B cell (primary cell): ENCODE data around the gene TCF7L2. TPM values are rescaled to one million over a fixed set of nuclear protein-coding genes. Genes with fewer than 3 reads are reported as not detected.

ENCODE experiments used
- ATAC-seq: fragments of 200-7000 bp; cut with Tn5 transposase; one replicate; pipeline ENCODE4 v1.10.0; 2021; ENCODE audit warnings: low read depth, mild to moderate bottlenecking, moderate number of reproducible peaks, moderate library complexity
- CTCF ChIA-PET: fragments of 350-600 bp; sonication (Branson Sonifier 250); formaldehyde crosslinking; loops from one replicate; lab custom pipeline; 2021; ENCODE audit warnings: antibody characterized with exemption, inconsistent platforms; lab: Charles Lee
- POLR2A ChIA-PET: fragments of 350-600 bp; sonication (Branson Sonifier 250); formaldehyde crosslinking; loops from one replicate; lab custom pipeline; 2021; ENCODE audit warnings: antibody characterized with exemption; lab: Charles Lee
- DNase-seq: peaks from one replicate; pipeline ENCODE4 v3.0.0; 2013
- H2AFZ ChIP-seq: 2 replicates; pipeline ENCODE4 v1.6.1; 2012; ENCODE audit warnings: mild to moderate bottlenecking, low read depth, low read length; ENCODE audit not compliant: insufficient read depth, poor library complexity, severe bottlenecking
- H3K27ac ChIP-seq, 2 donors: 1 replicate in 1 of 2; 2 replicates in 1 of 2; pipeline ENCODE4 v1.5.1; 2012 to 2013; ENCODE audit warnings: low read length in 2 of 2, mild to moderate bottlenecking in 2 of 2, moderate library complexity in 1 of 2
- H3K27me3 ChIP-seq, 4 experiments: fragments of 200-600 bp in 1 of 4; sonication (generic) in 1 of 4; replicated peaks in 1 of 4; 1 replicate in 2 of 4; 2 replicates in 2 of 4; pipeline versions ENCODE4 v1.6.1 to v1.7.0; 2013 to 2016; ENCODE audit warnings: low read length in 3 of 4, mild to moderate bottlenecking in 2 of 4, mixed read lengths in 1 of 4, moderate library complexity in 1 of 4; ENCODE audit not compliant: insufficient read depth in 4 of 4, control insufficient read depth in 3 of 4; ENCODE audit errors: control extremely low read depth in 1 of 4
- H3K36me3 ChIP-seq, 2 experiments: replicated peaks in 1 of 2; 1 replicate in 1 of 2; 2 replicates in 1 of 2; pipeline versions ENCODE4 v1.6.1 to v1.7.1; 2013; ENCODE audit warnings: low read length in 1 of 2; ENCODE audit not compliant: insufficient read depth in 2 of 2, control insufficient read depth in 1 of 2; ENCODE audit errors: control extremely low read depth in 1 of 2, extremely low read depth in 1 of 2
- H3K4me1 ChIP-seq, 2 donors: fragments of 200-600 bp in 1 of 2; sonication (generic) in 1 of 2; 1 replicate in 1 of 2; 2 replicates in 1 of 2; pipeline versions ENCODE4 v1.5.1 to v1.6.1; 2013 to 2017; ENCODE audit warnings: low read length in 2 of 2; ENCODE audit not compliant: control insufficient read depth in 2 of 2, insufficient read depth in 2 of 2
- H3K4me2 ChIP-seq: replicated peaks from 2 replicates; pipeline ENCODE3; 2012; ENCODE audit warnings: mild to moderate bottlenecking, low read depth, low read length; ENCODE audit not compliant: poor library complexity, severe bottlenecking
- H3K4me3 ChIP-seq, 5 experiments: fragments of 200-600 bp in 1 of 5; sonication (generic) in 1 of 5; 1 replicate in 3 of 5; 2 replicates in 2 of 5; pipeline versions ENCODE4 v1.5.1 to v1.7.0; 2011 to 2016; ENCODE audit warnings: low read length in 4 of 5, mild to moderate bottlenecking in 4 of 5, low read depth in 2 of 5, control low read depth in 1 of 5, moderate library complexity in 1 of 5; ENCODE audit not compliant: insufficient read depth in 1 of 5; ENCODE audit errors: control extremely low read depth in 1 of 5, extremely low read depth in 1 of 5
- H3K79me2 ChIP-seq: fragments of 200-600 bp; sonication (generic); one replicate; pipeline ENCODE4 v1.6.0; 2016; ENCODE audit warnings: low read length; ENCODE audit not compliant: control insufficient read depth, insufficient read depth
- H3K9ac ChIP-seq: fragments of 200-600 bp; sonication (generic); 2 replicates; pipeline ENCODE4 v1.6.1; 2017; ENCODE audit warnings: mild to moderate bottlenecking, low read length, moderate library complexity
- H3K9me3 ChIP-seq, 3 donors: one replicate each; pipeline versions ENCODE4 v1.6.1 to v1.7.1; 2013; ENCODE audit warnings: low read length in 2 of 3; ENCODE audit not compliant: control insufficient read depth in 2 of 3, insufficient read depth in 1 of 3; ENCODE audit errors: control extremely low read depth in 1 of 3
- H4K20me1 ChIP-seq: 2 replicates; pipeline ENCODE4 v1.6.0; 2012; ENCODE audit warnings: mild to moderate bottlenecking, low read length; ENCODE audit not compliant: insufficient read depth, control insufficient read depth, poor library complexity, severe bottlenecking
- H3K27ac Mint-ChIP-seq: one replicate; pipeline ENCODE4 v1.8.0; 2021; ENCODE audit warnings: mixed read lengths
- H3K27me3 Mint-ChIP-seq: one replicate; pipeline ENCODE4 v1.8.0; 2021; ENCODE audit warnings: mixed read lengths
- H3K4me1 Mint-ChIP-seq: one replicate; pipeline ENCODE4 v1.8.0; 2021; ENCODE audit warnings: mixed read lengths
- H3K4me3 Mint-ChIP-seq: one replicate; pipeline ENCODE4 v1.8.0; 2021; ENCODE audit warnings: mixed read lengths
- H3K9me3 Mint-ChIP-seq: one replicate; pipeline ENCODE4 v1.8.0; 2022; ENCODE audit warnings: mixed read lengths; ENCODE audit not compliant: insufficient read depth
- EZH2 ChIP-seq: IDR thresholded peaks from 2 replicates; pipeline ENCODE4 v1.6.1; 2012; ENCODE audit warnings: borderline replicate concordance, low read depth, mild to moderate bottlenecking, moderate library complexity, low read length; ENCODE audit not compliant: insufficient read depth, poor library complexity, severe bottlenecking
- WGBS: methylation state at CpG from one replicate; pipeline ENCODE4 v1.1.5; 2013; ENCODE audit warnings: missing lambda C conversion rate; ENCODE audit not compliant: insufficient coverage; 5-methylcytosine and 5-hydroxymethylcytosine counted together
- intact Hi-C: fragments of 100-400 bp; cut with micrococcal nuclease; formaldehyde crosslinking; loops from one replicate; pipeline ENCODE4 v1.10.0; 2022
- polyA plus RNA-seq: library from polyadenylated mRNA; depleted of rRNA; stranded (reverse); fragments of >200 nt; gene quantifications from 2 replicates; pipeline ENCODE4 v1.2.3, GENCODE V29; 2012
- total RNA-seq, 2 donors: library from RNA; stranded (reverse); fragments of 120-200 nt in 1 of 2; gene quantifications; 1 replicate in 1 of 2; 2 replicates in 1 of 2; pipeline versions ENCODE4 v1.2.3 to v1.2.4, GENCODE V29; 2013 to 2022
- TF ChIP-seq, protein P1 (sequence below): fragments of 200-600 bp; IDR thresholded peaks from one replicate; pipeline ENCODE4 v1.8.0; 2022; ENCODE audit warnings: antibody characterized with exemption, mild to moderate bottlenecking

Gene TCF7L2
- total and polyA plus RNA-seq, 2 donors (not counting 1 experiment from before 2014, with no cell fraction given), result 0.48 to 1.1 TPM

DNA sequence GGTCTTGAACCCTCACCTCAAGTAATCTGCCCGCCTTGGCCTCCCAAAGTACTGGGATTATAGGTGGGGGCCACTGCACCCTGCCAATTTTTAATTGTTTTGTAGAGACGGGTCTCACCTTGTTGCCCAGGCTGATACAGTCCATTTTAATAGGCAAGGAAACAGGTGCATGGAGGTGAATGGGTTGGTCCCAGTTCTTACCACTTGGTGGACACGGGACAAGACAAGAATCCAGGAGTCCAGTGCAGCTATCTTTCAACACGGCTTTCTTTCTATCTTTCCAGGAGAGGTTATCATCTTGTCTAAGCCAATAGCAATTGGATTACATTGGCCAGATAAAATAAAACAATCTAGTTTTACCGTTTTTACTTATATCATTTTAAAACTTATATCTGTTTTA is 23.8 kb downstream of the TCF7L2 start:
- Histone ChIP-seq H3K27ac (no peak overlapping the region), H3K27me3 (peaks cover 0 to 42% (median 27%) of the 10 kb centered on the region in 4 experiments), H3K36me3 (no peaks in the 10 kb centered on the region), H3K4me1 (no peaks in the 10 kb centered on the region), H4K20me1 (no peaks in the 10 kb centered on the region), H3K4me2 (no peak overlapping the region), H3K9me3 (peaks cover 0 to 3% (median 2%) of the 10 kb centered on the region in 3 donors), H3K9ac (no peak overlapping the region), H3K79me2 (no peaks in the 10 kb centered on the region), H2AFZ (no peak overlapping the region), H3K4me3 (no peak overlapping the region)
- whole genome bisulfite sequencing, result 96% methylated on average over 3 of the region's 5 CpGs
- peaks cover 65% of the 10 kb centered on the region for H3K27me3 Mint-ChIP-seq
- H3K4me1 Mint-ChIP-seq, result no peaks in the 10 kb centered on the region
- ChIA-PET POLR2A (no interaction called here), CTCF (no interaction called here)
- intact Hi-C loops, result no loop called here
- H3K27ac Mint-ChIP-seq, result no peak overlapping the region
- no peaks in the 10 kb centered on the region for H3K9me3 Mint-ChIP-seq
- TF ChIP-seq, protein P1, sequence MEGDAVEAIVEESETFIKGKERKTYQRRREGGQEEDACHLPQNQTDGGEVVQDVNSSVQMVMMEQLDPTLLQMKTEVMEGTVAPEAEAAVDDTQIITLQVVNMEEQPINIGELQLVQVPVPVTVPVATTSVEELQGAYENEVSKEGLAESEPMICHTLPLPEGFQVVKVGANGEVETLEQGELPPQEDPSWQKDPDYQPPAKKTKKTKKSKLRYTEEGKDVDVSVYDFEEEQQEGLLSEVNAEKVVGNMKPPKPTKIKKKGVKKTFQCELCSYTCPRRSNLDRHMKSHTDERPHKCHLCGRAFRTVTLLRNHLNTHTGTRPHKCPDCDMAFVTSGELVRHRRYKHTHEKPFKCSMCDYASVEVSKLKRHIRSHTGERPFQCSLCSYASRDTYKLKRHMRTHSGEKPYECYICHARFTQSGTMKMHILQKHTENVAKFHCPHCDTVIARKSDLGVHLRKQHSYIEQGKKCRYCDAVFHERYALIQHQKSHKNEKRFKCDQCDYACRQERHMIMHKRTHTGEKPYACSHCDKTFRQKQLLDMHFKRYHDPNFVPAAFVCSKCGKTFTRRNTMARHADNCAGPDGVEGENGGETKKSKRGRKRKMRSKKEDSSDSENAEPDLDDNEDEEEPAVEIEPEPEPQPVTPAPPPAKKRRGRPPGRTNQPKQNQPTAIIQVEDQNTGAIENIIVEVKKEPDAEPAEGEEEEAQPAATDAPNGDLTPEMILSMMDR, result no peak
- no peak for TF ChIP-seq EZH2
- DNase-seq (no peak), ATAC-seq (no peak)
- H3K4me3 Mint-ChIP-seq, result no peak overlapping the region

DNA sequence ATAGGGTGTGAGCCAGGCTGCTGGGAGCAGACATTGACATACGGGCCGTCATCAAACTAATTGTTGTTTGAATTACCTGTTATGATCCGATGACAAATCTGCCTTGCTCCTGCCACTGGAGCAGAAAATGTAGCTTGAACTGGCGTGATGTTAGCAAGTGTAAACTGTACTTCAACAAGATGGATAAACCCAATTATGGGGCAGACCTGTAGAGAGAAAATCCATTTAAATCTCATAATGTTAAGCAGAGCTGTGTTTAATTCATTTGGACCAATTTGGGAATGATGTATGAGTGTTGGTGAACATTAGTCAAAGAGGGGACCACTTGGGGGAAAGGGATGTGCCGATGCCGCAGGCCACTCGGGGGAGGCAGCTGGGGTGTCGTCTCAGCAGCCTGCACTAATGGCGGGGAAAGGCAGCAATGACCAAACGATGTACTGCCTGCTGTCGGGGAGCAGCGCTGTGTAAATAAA is 27.4 kb downstream of the TCF7L2 start:
- no peaks in the 10 kb centered on the region for H3K9me3 ChIP-seq
- no peak for DNase-seq
- H3K4me1 ChIP-seq, result peaks cover 12 to 17% of the 10 kb centered on the region in 2 donors
- Mint-ChIP-seq H3K4me3 (no peak overlapping the region), H3K9me3 (no peaks in the 10 kb centered on the region), H3K27me3 (peaks cover 55% of the 10 kb centered on the region), H3K27ac (no peak overlapping the region), H3K4me1 (peaks cover 14% of the 10 kb centered on the region)
- no peak overlapping the region for H2AFZ ChIP-seq
- no peak for ATAC-seq
- TF ChIP-seq, protein P1, result no peak
- no peak for TF ChIP-seq EZH2
- no peaks in the 10 kb centered on the region for H3K36me3 ChIP-seq
- ChIA-PET POLR2A (no interaction called here), CTCF (no interaction called here)
- no peaks in the 10 kb centered on the region for H4K20me1 ChIP-seq
- intact Hi-C loops, result no loop called here
- H3K27ac ChIP-seq, result no peak overlapping the region
- H3K27me3 ChIP-seq, result peaks cover 2 to 38% (median 30%) of the 10 kb centered on the region in 4 experiments
- no peak overlapping the region for H3K4me2 ChIP-seq
- H3K9ac ChIP-seq, result no peak overlapping the region
- no peaks in the 10 kb centered on the region for H3K79me2 ChIP-seq
- no peak overlapping the region for H3K4me3 ChIP-seq
- WGBS, result 98% methylated on average over 8 of the region's 12 CpGs
